GM21529 (cell line): ENCODE results near the gene NPRL2.

Source experiments
- ATAC-seq: cut with Tn5 transposase; IDR thresholded peaks from one replicate; pipeline ENCODE4 v1.9.1; 2021; ENCODE audit not compliant: unreplicated experiment

Gene NPRL2

DNA sequence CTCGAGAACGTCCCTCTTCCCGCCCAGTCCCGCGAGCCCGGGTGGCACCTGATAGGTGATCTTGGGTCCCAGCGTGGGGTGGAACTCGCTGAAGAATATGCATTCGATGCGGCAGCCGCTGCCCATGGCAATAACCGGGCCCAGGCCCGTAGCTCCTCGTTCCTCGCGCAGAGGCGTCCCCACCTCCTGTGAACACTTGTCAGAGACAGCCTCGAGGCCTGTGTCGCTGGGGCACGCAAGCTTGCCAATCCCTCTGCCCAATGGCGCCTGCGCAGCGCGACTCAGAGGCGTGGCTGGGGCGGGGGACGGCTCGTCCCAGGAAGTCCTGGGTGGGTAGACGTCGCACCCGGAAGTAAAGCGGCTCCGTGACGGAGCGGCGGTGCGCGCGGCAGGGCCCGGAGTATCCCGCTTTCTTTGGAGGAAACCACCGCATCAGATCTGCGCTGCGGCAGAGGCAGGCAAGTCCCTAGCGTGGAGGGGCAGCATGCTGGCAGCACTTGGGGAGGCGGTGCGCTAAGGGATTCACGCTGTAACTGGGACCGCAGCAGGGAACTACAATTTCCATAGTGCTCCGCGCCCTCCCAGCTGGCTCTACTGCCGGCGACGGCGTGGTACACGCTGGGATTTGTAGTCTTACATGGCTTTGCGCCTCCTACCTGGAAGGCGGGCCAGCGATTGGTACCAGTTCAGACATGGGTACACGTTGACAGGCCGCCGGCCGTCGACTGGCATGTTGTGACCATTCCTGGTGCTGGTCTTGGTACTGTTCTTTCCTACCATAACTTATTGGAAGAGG is at the start of gene NPRL2, which contains the start of gene CYB561D2:
Gene NPRL2, minus strand, starts transcription at position 249 of the 796 bp plus-strand sequence. Its CDS starts 123 bp downstream, at position 126.
Gene CYB561D2, plus strand, starts transcription at position 336 of the 796 bp plus-strand sequence. CDS start 572 bp downstream, outside the sequence.
- ATAC-seq, result peak; percentile 92

DNA sequence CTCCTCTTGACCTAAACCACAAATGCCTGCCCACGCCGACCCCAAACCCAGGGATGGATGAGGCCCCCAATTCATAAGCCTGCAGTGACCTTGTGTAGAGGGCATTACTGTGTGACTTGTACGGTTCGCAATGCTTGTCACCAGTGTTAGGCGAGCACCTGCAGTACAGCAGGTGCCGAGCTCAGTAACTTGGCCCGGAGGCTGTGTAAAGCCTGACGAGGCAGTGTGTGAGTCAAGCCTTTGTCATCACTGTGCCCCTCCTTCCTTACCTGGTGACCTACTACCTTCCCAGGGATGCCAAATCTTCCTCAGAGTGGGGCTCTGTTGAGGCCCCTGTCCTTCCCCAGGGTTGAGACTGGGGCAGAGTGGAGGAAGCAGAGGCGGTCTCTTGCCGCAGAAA is 45.9 kb upstream of the NPRL2 start:
- no peak for ATAC-seq

DNA sequence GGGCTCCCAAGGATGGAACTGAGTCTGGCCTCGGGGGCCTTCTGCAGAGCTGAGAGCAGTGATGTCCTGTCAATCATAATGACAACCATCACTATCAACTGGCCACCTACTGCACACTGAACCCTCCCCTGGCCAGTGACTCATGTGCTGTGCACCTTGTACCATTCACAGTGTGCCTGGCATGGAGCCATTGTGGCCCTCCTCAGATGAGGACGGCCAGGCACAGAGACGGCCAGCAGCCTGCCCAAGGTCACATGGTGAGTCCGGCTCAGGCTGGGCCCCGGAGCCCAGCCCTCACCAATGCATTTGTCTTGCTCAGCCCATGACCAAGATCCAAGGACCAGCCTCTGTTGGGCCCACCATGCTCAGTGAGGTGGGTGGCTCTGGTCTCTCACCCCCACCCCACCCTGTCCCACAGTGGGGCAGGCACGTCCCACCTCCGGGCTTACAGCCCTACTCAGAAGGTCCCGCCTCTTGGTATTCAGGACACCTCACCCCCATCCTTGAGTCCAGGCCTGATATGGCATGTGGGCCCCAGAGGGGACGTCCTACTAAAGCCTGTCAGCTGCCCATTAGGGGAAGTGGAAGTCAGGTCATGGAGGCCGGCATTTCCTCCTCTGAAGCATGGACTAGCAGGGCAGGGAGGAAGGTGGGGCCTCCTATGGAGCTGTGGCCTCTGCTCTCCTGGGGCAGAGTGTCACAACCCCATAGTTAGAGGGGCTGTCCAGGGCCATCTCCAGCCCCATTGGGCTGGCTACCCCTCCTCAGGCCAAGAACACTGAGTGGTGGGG is 44.7 kb upstream of the NPRL2 start:
- ATAC-seq, result no peak

DNA sequence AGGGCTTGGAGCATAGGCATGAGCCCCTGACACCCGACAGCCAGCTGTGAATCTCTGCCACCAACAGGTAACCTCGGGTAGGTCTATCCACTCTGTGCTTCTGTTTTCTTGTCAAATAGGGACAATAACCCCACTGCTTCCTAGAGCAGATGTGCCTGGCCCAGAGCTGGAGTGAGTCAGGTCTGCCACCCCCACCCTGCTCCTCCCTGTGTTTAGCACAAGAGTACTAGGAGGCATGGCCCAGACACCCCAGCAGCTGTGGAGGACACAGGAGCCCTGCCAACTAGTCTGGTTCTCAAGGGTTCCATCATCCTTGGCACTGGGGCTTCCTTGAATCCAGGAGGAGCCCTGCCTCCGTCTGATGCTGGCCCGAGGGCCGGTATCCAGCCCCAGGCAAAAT is 42.5 kb upstream of the NPRL2 start:
- ATAC-seq, result no peak

DNA sequence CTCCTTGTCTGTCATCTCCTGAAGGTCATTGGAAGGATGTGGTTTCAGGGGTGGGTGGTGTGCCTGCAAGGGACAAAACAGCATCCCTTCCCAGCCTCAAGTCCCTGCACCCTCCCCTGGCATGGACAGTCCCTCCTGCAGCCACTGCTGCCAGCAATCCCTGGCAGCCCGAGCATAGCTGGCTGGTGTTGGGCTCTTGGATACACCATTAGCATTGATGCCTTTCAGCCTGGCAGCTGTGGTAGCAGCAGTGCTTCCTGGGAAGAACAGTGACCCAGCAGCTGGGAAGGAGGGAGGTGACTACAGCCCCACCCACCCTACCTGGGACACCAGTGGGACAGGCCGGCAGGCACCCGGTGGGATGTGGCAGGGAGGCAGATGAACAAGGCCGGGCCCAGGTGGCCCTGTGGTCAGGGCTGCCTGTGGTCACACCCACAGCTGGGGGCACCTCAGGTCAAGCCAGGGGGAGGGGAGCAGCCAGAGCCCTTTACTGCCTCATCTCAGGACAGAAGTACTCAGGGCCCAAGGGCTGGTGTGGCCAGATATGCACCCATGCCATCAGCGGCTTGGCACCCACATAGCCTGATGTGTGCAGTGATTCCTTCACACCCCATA is 41.6 kb upstream of the NPRL2 start:
- no peak for ATAC-seq

DNA sequence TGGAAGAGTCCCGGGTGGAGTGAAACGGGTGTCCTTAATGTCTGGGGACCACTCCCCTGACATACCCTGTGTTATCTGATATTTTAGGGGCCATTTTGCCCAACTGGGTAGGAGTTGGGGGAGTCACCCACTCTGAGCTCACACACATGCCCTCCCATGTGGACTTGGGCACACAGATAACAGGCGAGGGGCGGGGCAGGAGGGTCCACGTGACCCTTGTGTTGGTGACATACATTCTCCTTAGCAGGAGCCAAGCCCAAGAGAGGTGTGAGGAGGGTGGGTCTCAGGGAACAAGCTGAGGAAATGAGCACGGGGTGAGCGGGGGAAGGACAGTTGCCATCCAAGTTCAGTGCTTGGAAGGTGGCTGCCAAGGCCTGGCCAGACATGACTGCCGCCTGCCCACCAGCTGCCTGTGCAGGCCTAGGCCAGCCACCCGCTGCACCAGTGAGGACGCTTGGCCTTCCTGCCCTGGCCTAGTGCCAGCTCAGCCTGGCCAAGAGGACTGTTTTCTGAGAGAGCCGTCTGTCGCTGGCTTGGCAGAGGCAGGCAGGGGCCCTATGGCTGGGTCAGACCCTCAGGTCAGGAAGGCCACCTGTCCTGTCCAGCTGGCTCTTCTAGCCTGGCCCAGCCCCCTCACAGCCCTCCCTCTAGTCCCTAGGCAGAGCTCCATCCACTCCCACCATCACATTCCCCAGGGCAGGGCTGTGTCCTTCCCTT is 40.1 kb upstream of the NPRL2 start:
- ATAC-seq, result no peak

DNA sequence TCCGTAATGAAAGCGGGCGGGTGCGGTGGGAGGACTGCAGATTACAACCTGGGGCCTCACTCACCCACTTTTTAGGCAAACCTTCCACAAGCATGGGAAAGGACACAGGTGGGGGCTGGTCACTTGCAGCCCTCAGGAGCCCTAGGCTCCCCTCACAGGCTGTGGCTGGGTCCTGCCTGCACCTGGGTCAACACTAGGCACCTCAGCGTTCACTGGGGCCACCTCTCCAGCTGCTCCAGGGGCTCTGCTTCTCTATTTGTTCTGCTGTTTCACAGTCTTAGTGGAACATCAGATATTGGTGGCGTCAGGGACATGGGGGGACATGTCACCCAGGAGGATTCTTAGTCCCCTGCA is 38.8 kb upstream of the NPRL2 start:
- no peak for ATAC-seq

DNA sequence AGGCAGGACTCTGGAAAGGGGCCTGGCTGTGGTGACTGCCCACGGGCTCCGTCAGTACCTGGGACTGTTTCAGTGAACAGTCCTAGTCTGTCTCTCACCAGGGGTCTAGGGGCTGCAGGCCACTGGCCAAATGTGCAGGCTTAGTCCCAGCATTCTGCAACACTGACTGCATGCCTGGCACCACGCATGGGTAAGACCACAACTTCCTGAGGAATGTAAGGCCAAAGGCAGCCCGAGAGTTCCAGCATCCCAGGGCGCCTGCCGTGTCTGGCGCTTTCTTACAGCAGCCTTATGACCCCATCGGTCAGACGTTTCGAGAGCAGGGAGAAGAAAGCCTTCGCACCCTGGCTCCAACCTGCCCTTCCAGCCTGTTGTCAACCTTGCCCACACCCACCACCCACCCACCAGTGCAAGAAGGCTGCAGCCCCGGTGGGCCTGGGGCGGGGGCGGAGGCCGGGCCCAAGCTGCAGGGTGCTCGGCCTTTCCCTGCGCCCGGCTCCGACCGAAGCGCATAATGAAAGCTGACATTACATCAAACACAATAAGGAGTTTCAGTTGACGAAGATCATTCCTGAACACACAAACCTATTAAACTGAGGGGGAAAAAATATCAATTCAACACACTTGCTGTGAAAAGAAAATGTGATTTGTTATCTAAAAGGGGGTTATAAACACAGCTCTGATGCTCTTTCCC is 38.3 kb upstream of the NPRL2 start:
- no peak for ATAC-seq

DNA sequence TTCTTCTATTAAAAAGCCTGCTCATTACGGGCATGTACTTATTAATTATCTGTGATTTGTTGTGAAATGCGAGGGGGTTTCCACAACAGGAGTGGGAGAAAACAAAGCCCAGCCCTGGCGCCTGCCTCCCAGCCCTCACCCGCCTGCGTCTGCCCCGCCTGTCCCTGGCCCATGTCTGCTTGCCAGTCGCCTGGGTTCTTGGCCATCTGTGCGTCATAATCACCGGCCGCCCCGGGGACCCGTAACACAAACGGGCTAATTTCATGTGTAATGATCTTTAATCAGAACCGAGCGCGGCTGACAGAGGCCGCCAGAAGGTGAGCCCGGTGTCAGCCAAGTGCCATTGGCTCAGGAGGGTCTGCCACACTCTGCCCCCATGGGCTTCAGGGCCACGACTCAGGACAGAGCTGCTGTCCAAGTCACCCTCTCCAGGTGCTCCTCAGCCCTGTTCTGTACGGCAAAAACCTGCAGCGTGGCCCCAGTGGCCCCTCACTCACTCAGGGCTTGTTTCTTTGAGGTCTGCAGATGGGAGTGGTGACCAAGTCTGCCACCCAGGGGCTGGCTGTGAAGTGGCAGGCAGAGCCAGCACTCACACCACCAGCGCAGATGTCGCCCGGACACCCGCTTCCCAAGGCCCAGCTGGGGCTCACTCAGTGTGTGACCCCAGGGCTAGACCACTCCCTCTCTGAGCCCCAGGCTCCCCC is 37.6 kb upstream of the NPRL2 start:
- no peak for ATAC-seq

DNA sequence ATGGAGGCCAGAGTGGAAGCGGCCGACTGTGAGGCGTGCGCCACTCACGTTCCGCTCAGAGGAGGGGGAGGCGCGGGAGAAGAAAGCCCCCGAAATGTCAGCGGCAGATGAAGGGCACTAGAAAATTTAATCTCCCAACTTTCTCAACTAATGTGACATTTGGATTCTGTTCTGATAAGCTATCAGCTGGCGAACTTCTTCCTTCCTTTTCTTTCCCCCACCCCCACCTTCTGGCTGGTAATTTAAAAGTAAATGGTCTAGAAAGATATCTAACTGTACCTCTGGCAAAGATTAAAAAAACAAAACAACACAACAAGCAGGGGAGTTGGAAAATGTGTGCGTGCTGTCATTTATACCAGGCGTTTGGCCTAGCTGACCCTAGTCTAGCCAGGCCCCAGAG is 35.2 kb upstream of the NPRL2 start:
- no peak for ATAC-seq

DNA sequence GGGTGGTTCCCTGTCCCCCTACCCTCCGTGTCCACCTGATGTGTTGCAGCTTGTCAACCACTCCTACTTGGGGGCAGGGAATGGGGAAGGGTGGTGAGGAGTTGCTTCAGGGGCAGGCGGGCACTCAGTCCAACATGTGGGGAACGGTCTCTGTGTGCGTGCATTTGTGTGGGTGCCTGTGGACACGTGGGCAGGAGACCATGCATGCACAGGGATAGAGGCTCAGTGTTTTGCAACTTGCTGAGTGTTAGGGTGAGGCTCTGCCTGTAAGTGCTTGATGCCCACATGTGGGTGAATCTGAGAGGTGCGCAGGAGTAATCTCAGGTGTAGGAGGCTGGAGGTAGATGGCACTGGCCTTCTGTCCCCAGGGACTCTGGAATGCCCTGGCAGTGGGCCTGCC is 33.2 kb upstream of the NPRL2 start:
- no peak for ATAC-seq

DNA sequence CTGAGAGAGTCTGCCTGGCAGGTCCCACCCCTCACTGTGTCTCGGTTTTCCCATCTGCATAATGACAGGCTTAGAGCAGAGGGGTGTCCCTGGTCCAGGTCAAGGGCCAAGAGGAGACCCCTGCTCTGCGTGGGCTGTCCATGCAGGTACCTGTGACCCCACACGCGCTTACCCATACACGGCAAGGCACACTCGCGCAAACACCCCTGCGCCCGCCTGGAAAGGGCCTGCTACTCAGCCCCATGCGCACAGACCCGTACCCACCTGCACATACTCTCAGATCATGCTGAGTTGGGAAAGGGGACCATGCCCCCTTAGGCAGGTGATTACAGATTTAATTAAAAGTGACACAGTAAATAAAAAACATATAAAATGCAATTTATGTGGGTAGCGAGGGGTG is 32.1 kb upstream of the NPRL2 start:
- ATAC-seq, result no peak

DNA sequence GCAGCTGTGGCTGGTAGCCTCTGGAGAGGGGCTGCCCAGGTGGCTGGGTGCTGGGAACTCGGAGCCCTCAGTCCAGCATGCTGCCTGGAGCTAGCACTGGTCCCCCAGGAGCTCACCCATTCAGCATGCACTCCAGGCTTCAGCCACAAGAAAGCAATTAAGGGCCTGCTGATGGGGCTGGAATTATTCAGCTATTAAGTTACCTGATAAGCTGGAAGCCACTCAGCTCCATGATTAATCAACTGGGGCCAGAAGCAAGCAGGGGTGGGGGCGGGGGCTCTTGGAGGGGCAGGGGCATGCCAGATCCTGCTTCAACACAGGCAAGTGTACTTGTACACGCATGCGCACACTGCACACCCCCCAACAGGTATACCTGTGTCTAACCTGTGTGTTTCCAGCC is 30.8 kb upstream of the NPRL2 start:
- no peak for ATAC-seq

DNA sequence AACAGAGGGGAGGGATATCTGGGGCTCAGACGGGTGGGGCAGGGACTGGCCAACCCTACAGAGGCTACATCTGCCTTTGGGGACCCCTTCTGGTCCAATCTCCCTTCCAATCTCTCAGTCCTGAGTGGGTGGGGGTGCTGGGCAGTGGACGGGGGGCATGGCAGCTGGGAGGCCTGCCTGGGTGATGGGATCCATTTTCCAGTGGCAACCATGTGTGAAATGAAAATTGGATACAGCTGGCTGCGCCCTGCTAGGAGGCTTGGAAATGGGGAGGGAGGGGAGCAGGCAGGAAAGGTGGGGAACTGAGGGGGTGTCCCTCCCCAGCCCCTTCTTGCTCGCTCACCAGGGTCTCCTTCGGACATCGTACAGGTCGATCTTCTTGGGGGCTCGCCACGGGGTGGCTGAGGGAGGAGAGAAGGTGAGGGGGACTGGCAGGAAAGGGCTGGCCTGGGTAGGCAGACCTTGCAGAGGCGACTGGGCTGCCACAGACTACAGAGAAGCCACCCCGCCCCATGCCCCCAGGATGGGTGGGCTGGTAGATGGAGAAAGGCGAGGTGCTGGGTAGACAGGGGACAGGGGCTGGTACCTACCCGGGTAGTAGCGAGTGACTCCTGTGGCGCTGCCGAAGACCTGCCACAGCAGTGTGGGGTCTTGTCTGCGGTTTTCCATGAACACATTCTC is 30.0 kb upstream of the NPRL2 start:
- ATAC-seq, result no peak

DNA sequence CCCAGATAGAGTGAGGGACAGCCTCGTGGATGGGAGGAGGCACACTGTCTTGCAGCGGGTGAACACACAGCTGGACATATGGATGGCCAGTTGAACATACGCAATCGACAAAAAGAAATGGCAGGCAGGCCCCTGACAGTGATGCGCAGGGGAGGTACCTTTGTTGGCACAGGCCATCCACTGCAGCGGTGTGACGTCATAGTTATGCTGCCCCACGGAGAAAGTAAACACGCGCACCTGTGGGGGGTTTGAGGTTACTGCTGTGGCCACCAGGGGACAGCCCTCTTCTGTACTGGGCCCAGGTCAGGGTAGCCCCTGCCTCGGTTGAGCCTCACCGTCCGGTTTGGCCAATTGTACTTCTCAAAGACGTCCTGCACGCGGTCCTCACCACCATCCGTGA is 28.2 kb upstream of the NPRL2 start:
- no peak for ATAC-seq

DNA sequence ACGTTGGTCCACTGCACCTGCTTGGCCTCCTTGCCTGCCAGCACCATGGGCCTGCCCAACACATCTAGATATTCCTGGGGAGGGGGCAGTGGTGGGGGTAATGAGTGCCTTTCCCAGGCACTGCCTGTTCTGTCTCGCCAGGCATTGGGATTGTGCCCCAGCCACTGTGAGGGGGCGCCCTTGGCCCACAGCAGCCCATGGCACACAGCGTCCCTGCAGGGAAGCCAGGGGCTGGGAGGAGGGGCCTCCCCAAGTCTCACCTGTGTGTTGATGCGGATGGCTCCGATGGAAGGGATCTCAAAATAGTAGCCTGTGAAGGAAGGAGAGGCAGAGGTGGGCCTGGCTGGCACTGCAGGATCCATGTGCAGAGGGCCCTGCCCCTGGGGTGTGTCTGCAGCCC is 27.4 kb upstream of the NPRL2 start:
- ATAC-seq, result no peak

DNA sequence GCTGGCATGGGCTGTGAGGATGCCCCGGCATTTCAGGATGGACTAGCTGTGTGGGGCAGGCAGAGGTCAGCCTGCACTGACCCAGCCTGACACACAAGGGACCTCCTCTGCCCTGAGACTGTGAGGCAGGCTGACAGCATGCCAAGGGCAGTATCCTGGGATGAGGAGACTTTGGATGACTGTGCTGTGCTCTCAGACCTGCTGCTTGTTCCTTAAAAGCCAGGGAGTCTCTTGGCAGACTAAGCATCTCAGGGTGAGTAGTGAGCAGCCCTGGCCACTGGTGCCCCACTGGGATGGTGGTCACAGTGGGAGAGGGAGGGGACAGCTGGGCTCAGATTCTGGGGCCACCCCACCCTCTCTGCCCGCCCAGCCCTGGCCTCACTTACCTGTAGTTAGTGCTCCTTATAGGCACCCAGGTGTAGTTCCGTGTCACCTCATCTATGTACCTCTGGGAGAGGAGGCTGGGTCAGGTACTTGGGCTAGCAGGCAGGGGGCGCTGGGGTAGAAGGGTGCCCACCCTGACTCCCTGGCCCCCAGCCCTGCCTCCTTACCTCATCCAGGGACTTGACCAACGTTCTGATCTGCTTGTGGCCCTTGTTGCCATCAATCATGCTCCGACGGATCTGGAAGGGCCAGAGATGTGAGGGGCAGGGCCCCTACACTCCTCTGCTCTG is 24.8 kb upstream of the NPRL2 start:
- no peak for ATAC-seq

DNA sequence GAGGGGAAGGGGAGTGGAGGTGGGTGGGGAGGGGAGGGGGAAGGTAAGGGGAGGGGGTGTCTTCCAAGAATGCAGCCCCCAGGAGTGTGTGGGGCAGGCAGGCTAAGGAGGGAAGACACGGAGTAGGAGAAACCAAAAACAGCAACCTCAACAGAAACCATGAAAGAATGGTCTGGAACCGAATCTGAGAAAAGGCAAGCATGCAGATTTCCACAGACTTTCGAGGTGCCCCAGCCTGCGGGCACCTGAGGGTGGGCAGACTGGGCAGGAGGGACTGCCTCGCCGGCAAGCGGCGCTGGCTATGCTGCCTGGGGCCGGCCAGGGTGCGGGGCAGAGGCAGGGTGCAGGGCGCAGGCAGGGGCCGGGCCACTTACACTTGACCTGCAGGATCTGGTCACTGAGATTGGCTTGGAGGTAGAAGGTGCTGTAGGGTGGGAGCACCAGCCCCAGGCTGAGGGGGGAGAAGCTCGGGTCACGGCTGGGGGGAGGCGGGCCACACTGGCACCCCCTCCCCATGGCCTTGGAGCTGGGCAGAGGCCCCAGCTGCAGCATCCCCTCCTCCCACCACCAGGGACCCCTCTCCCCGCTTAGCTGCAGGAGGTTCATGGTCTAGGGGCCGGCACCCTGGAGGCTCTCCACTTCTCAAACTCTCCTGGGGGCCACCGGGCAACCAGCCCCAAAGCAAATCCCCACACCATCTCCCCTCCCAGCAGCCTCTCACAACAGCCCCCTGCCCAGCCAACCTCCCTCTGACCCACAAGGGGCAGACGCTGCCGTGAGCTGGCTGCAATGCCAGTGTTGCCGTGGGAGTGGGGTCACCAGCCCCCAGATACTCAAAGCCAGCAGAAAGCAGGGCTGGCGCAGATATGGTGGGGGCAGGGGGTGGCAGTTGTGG is 24.0 kb upstream of the NPRL2 start:
- ATAC-seq, result no peak
